Left renal cortex interstitium (tissue), 4 donors: Measurements from ENCODE around the gene FANCC. TPM values are rescaled to one million over a fixed set of nuclear protein-coding genes. Genes with fewer than 3 reads are reported as not detected.

Source experiments
- DNase-seq, 4 donors: peaks; one replicate each; pipeline ENCODE4 v3.0.0-alpha.2; 2013; ENCODE audit warnings: low read depth in 4 of 4, low spot score in 2 of 4, missing footprints in 1 of 4
- polyA plus RNA-seq, 4 donors: library from polyadenylated mRNA; unstranded; fragments of 120-200 nt; gene quantifications; one replicate each; pipeline ENCODE4 v1.2.1, GENCODE V29; 2013; ENCODE audit not compliant: insufficient read length in 4 of 4

FANCC gene
- polyA plus RNA-seq, 4 donors = 21.2 to 26.8 (median 23.1) TPM

- DNase-seq = no peak
Observed at GRCh38 chr9:95090871-95091577, 226.5 kb downstream of the FANCC start.

- no peak for DNase-seq
Observed at GRCh38 chr9:95090023-95090791, 227.3 kb downstream of the FANCC start.

- no peak for DNase-seq
Observed at GRCh38 chr9:95089257-95090022, 228.1 kb downstream of the FANCC start.

GRCh38 chr9:95088421-95089161, 228.9 kb downstream of the FANCC start:
- no peak for DNase-seq

GRCh38 chr9:95087659-95088242, 229.8 kb downstream of the FANCC start:
- DNase-seq = no peak

- DNase-seq = no peak
Observed at GRCh38 chr9:95086564-95086955, 230.9 kb downstream of the FANCC start.

- DNase-seq = no peak
Observed at GRCh38 chr9:95085861-95086563, 231.5 kb downstream of the FANCC start.

GRCh38 chr9:95085036-95085770, 232.3 kb downstream of the FANCC start:
- no peak for DNase-seq

- no peak for DNase-seq
Observed at GRCh38 chr9:95084254-95084934, 233.1 kb downstream of the FANCC start.

GRCh38 chr9:95083086-95083768, 234.3 kb downstream of the FANCC start:
- DNase-seq = no peak

- DNase-seq = no peak
Observed at GRCh38 chr9:95082401-95083084, 235.0 kb downstream of the FANCC start.

- no peak for DNase-seq
Observed at GRCh38 chr9:95081998-95082397, 235.5 kb downstream of the FANCC start.

- no peak for DNase-seq
Observed at GRCh38 chr9:95080961-95081647, 236.4 kb downstream of the FANCC start.

- DNase-seq = no peak
Observed at GRCh38 chr9:95079461-95079860, 238.0 kb downstream of the FANCC start.

- no peak for DNase-seq
Observed at GRCh38 chr9:95078939-95079338, 238.6 kb downstream of the FANCC start.

- no peak for DNase-seq
Observed at GRCh38 chr9:95078511-95078910, 239.0 kb downstream of the FANCC start.
